NCI-H2196 (cell line): Measurements from ENCODE around the gene PTK6.
A peak's percentile ranks its signal among the peaks of the same experiment; 100 is the strongest.

Experiments
- DNase-seq: peaks from one replicate; lab custom pipeline; 2025; ENCODE audit not compliant: unreplicated experiment; lab: John Stamatoyannopoulos, UW

PTK6 gene

GRCh38 chr20:63545814-63546213 lies 8.6 kb upstream of the PTK6 start:
- no peak for DNase-seq

GRCh38 chr20:63544958-63545516 lies 7.9 kb upstream of the PTK6 start:
- DNase-seq, result no peak

GRCh38 chr20:63544241-63544957 lies 7.2 kb upstream of the PTK6 start:
- no peak for DNase-seq

GRCh38 chr20:63543733-63544132 lies 6.6 kb upstream of the PTK6 start:
- no peak for DNase-seq

GRCh38 chr20:63543131-63543530 lies 6.0 kb upstream of the PTK6 start:
- no peak for DNase-seq

GRCh38 chr20:63542696-63543095 lies 5.5 kb upstream of the PTK6 start:
- DNase-seq, result no peak

GRCh38 chr20:63542031-63542559 lies 4.9 kb upstream of the PTK6 start:
- DNase-seq, result no peak

GRCh38 chr20:63541371-63541770 lies 4.2 kb upstream of the PTK6 start:
- no peak for DNase-seq

GRCh38 chr20:63540417-63541186 lies 3.4 kb upstream of the PTK6 start:
- no peak for DNase-seq

- no peak for DNase-seq
These were observed 2.5 kb upstream of the PTK6 start for GRCh38 chr20:63539441-63540370.

- no peak for DNase-seq
These were observed 1.9 kb upstream of the PTK6 start for GRCh38 chr20:63539092-63539430.

GRCh38 chr20:63538204-63539091 lies 1.3 kb upstream of the PTK6 start:
- peak; percentile 85 for DNase-seq

- DNase-seq, result peak; percentile 96
These were observed 488 bp upstream of the PTK6 start for GRCh38 chr20:63537525-63538203.

GRCh38 chr20:63536241-63536977 lies 767 bp downstream of the PTK6 start:
- peak; percentile 35 for DNase-seq

- DNase-seq, result no peak
These were observed 2.1 kb downstream of the PTK6 start for GRCh38 chr20:63534831-63535651.

GRCh38 chr20:63534427-63534830 lies 2.7 kb downstream of the PTK6 start:
- DNase-seq, result no peak

- DNase-seq, result no peak
These were observed 3.2 kb downstream of the PTK6 start for GRCh38 chr20:63533871-63534393.

- DNase-seq, result no peak
These were observed 3.8 kb downstream of the PTK6 start for GRCh38 chr20:63533388-63533787.
